MM.1S (cell line): ENCODE measurements around the gene PPP2R5B.

Source experiments
- EZH2 ChIP-seq: fragments of 300-600 bp; sonication (generic); optimal IDR thresholded peaks from 2 replicates; pipeline ENCODE3; 2017; ENCODE audit warnings: low read depth, mild to moderate bottlenecking, antibody characterized with exemption, low read length, mixed read lengths
- TF ChIP-seq, protein P1 (sequence below): fragments of 300-600 bp; sonication (generic); IDR thresholded peaks from 2 replicates; pipeline ENCODE4 v1.5.1; 2016; ENCODE audit warnings: antibody characterized with exemption, low read length, mixed read lengths

DNA sequence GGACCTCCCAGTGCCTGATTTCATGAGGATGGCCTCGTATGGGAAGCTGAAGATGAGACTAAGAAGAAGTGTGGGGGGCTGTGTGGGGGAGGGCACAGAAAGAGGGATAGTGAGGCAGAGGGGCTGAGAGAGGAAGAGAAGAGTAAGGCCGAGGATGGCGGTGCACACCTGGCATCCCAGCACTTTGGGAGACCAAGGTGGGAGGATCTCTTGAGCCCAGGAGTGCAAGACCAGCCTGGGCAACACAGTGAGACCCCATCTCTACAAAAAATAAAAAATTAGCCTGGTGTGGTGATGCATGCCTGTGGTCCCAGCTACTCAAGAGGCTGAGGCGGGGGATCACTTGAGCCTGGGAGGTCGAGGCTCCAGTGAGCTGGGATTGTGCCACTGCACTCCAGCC lies 32.6 kb upstream of the PPP2R5B start:
- TF ChIP-seq EZH2 = no peak
- TF ChIP-seq, protein P1, sequence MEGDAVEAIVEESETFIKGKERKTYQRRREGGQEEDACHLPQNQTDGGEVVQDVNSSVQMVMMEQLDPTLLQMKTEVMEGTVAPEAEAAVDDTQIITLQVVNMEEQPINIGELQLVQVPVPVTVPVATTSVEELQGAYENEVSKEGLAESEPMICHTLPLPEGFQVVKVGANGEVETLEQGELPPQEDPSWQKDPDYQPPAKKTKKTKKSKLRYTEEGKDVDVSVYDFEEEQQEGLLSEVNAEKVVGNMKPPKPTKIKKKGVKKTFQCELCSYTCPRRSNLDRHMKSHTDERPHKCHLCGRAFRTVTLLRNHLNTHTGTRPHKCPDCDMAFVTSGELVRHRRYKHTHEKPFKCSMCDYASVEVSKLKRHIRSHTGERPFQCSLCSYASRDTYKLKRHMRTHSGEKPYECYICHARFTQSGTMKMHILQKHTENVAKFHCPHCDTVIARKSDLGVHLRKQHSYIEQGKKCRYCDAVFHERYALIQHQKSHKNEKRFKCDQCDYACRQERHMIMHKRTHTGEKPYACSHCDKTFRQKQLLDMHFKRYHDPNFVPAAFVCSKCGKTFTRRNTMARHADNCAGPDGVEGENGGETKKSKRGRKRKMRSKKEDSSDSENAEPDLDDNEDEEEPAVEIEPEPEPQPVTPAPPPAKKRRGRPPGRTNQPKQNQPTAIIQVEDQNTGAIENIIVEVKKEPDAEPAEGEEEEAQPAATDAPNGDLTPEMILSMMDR = no peak
